Stimulated activated CD4-positive, alpha-beta T cell treated with anti-CD3 and anti-CD28 coated beads, Interleukin-1b, Interleukin-23, amount 100 ng/mL, for 1 hour (primary cell): ENCODE measurements around the gene PRKCE.

Experiments
- DNase-seq, 2 donors: peaks; one replicate each; pipeline ENCODE4 v3.0.0-alpha.2; 2020; ENCODE audit warnings: low read depth in 2 of 2

The PRKCE gene

DNA sequence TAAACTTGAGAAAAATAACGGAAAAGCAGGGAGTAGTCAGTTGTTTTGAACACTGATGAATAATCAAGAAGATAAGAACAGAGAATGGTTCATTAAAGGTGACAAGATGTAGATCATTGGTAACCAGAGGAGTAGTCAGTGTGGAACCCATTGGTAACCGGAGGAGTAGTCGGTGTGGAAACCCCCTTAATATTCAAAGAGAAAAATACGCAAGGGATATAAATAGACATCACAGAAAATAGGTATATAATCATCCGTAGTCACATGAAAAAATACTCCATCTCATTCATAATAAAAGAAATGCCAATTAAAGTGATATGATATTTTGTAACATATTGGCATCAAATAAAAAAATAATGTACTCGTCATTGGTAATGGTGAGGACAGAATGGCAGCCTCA lies 575.1 kb downstream of the PRKCE start:
- DNase-seq: no peak

DNA sequence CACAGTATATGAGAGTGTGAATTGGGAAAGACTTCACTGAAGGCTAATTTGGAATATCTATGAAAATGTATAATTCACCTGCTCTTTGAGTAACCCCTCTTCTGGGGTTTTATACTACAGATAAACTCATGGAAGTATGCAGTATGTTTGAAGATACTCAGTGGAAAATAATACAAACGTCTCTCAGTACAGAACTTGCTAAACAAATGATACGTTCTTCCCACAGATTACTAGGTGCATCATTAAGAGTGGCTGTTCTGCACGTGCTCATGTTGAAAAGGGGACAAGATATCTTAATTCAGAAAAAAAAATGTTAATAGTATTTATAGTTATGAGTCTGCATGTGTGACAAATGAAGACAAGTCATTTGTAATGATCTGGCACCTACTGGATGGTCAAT lies 575.5 kb downstream of the PRKCE start:
- DNase-seq: no peak

DNA sequence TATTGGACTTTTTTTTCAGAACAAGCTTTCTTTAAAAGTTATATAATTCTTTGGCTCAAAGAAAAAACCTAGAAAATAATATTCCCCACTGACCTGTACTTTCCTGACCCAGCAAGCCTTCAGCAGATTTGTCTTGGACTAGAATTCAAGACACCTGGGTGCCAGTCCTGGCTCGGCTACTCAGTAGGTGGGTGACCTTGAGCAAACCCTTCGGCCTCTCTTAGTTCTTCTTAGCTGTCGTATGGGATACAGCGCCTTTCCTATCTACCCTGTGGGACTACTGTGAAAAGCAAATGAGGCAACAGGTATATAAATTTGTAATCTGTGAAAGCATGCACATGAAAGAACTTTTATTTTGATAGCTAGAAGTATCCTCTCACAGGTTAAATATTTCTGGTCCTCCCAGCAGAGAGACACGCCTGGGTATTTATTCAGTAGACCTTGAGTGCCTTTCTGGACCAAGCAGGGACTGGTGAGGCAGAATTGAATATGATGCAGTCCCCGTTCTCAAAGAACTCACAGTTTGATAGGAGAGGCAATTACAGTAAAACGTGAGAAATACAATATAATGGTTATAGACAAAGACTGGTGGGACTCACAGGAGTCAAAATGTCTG lies 576.3 kb downstream of the PRKCE start:
- DNase-seq: no peak

DNA sequence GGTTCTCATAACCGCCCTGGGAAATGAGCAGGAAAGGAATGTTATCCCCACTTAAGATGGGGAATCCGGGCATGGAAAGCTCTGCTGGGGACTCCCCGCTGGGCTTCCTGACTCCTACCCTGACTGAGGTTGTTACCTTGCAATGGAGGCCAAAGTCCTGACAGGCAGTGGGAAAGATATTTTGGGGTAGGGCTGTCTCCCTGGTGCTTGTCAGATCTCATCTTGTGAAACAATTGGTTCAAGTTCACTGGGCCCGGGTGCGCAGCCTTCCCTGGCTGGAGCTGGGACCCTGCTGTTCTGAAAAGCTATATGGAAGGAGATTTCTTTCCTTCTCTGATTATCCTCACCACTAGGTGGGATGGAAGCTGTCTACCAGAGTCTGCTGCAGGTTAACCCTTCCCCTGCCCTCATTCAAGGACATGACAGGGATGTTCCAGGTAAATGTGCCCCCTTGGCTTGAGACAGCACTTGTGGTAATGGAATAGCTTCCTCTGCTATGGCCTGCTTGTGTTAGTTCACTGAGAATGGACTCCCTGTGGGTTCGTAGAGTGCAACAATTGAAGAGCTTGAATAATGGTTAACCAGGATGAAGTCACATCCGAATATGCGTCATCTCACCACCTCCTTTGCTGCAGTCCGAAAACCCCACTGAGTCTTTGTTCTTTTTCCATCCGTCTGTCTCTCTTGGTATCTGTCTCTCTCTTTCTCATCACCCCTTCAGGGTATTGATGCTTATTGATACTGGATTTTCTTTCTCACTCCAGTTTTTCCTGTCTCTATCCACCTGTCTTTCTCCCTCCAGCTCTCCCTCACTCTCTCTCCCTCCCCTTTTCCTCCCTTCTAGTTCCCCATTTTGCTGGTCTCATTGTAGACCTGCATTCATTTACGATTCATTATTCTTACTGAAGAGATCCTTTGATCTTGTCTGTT lies 577.9 kb downstream of the PRKCE start:
- no peak for DNase-seq

DNA sequence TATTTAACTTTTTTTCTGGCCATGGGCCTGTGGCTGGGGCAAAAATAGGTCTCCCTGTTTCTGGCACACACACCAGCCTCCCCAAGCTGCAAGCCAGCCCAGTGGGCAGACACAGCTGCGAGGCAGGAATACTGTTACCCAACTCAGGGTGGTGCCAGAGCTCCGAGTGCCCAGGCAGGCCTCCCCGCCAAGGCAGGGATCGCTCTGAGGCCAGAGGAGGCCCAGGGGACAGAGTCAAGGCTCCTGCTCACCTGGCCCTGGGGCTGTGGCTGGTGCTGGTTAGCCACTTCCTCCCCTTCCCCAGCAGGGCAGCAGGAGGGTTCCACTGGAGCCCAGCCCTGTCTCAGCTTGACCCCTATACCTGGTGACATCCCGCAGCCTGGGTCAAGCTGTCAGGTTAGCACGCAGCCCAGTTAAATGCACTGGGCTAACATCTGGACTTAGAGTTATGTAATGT lies 578.7 kb downstream of the PRKCE start:
- DNase-seq: no peak

DNA sequence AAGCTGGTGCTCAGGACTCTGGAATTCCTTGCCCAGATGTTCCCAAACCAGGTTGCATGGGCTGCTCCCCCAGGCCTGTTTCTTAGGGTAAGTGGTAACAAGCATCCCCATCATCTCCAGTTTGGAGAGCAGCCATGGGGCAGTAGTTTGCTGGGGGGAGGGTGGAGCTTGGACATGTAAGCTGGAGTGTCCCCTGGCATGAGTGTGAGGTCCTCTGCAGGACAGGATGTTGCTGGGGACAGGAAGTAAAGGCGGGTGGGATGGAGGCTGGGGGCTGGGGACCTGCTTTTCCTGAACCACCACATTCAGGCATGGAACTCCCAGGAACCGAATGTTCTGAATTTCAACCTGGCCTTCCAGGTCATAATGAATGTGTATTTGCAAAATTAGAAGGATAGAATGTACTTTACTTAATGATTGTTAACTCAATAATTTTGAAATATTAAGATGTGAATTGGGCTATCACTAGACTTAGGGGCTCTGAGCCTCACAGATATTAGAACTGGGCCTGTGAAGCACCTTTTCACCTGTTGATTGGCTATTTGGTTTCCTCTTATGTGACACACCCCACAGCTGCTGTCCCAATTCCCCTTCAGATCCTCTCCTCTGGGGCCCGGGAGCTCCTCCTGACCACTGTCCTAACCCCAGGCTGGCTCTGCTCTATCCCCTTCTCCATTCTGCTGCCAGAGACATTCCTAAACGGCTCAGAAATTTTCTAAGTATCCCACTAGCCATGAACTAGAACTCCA lies 579.4 kb downstream of the PRKCE start:
- DNase-seq: no peak

DNA sequence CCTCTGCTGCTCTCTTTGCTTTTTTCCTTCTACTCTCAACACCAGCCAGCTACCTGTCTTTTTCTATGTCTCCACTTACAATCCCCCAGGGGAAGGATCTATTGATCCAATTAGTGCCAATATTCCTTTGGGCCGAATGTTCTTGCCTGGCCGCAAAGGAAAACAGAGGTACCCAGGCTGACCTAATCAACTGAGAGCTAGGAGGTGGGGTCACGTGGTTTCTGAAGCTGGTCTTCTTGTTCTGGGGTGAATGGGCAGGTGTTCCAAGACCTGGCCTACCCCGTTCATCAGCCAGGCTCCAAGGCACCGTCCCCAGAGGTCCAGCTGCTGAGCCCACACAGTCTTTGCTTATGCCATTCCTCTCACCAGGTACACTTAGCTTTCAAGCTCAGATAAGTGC lies 580.2 kb downstream of the PRKCE start:
- DNase-seq: no peak

DNA sequence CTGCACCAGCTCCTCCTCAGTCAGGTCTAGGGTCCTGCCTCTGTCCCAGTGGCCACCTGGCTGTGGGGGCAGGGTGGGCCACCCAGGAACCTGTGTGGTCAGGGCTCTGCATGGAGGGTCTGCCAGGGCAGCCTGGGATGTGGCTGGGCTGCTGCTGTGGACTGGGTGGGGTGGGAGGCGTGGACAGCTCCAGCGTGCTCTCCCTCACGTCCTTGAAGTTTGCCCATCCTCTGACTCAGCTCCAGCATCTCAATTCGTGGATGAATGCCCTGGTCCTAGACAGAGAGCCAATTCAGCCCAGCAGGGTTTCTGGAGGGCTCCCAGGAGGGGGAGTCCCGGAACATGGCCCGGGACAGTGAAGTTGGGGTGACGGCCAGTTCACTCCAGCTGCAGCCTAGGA lies 581.4 kb downstream of the PRKCE start:
- DNase-seq: no peak

DNA sequence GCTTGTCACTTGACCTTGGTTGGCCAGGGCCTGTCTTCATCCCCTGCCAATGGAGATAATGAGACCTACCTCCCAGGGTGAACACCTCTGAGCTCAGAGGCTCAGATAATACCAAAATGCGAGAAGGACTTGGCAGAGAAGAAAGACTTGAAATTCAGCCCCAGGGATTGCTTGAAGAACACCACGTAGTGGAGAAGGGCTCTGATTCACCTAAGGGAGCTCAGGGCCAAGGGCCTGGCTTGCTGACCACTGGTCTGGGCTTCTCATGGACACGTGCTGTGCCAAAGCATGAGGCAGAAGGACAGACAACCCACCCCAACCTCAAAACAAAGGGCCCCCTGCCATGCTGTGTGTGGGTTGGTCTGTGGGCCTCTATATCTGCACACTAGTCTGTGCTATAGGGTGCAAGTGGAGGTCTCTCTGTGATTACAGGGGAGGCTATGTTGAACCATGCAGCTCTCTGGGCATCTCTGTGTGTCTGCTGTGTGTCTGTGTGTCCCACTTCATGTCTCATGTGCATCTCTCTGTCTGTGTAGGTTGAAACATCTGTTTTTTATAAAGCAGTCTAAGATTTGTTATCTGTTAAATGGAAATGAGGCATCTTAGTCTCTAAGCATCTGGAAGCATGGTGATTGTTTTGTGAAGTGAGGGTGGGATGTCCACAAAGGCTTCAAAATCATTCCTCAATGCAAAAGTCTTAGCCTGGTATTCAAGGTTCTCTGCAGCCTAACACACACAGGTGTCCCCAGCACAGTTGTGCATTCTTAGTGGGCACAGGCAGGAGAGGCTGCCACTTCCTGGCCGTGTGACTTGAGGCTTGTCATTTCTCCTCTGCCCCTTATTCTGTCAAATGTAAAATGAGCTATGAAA lies 584.8 kb downstream of the PRKCE start:
- DNase-seq: no peak

DNA sequence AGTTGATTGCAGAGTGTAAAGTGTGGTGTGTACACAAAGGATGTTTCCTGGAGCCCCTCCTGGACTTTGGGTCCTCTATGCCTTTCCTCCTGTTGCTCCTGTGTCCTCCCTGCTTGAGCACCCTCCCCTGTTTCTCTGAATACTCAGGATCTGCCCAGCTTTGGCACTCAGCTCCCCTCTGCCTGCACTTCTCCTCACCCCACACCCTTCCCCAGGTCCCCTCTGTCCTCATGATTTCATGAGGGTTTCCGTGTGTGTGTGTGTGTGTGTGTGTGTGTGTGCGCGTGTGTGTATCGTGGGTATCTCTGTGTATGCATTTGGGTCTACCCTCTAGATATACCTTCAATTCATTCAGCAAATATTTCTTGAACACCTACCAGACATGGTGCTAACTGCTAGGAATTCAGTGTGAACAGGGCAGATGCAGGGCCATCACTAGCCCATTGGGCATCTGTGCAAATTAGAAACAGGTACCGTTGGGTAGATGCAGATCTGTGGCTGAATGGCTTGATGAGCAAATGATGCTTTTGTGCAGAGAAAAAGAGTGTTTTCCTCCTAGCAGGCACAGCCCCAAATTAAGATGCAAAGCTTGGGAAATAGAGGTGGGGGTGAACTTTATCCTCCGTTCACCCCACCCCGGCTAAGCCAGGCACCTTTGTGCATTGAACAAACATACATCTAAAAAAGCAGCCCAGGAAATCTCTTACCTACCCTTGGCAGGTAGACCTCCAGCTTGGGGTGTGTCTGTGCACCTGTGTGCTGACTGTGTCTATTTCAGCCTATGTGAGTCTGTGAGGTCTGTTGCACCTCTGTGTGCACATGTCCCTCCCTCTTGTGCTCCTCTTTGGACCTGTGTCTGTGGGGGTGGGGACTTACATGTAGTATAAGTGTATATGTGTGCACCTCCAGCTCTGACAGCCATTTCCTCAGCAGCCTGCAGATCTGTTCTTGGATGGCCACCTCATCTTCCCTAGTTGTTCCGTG lies 585.7 kb downstream of the PRKCE start:
- DNase-seq: no peak
